ENCODE results near the gene PLEKHG5. TPM values are rescaled to one million over a fixed set of nuclear protein-coding genes. Genes with fewer than 3 reads are reported as not detected.
"Not testable (repeated sequence)": the region's sequence is repeated elsewhere in the genome, so short reads cannot be mapped to it uniquely, and the experiment has no call there.

PLEKHG5 gene
- total RNA-seq, 1 donor: 5.1 TPM

DNA sequence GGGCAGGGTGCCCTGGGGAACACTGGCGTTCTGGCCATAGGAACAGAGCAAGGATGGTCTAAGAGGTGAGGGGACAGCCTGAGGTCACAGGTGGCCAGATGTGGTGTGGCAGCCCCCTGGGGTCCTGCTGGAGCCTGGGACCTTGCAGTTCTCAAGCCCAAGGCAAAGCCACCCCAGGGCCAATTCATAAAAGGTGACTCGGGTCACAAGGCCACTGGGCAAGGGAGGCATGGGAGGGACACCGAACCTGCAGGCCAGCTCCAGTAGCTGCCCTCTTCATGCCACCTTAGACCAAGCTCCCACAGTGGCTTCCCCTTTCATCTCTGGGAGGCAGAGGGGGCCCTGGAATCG is 44.8 kb downstream of the PLEKHG5 start:
- DNase-seq (ENCODE audit: low read depth): no peak
- H3K4me3 ChIP-seq (ENCODE audit: low read depth, low read length): no peak overlapping the region
- TF ChIP-seq, protein P1, sequence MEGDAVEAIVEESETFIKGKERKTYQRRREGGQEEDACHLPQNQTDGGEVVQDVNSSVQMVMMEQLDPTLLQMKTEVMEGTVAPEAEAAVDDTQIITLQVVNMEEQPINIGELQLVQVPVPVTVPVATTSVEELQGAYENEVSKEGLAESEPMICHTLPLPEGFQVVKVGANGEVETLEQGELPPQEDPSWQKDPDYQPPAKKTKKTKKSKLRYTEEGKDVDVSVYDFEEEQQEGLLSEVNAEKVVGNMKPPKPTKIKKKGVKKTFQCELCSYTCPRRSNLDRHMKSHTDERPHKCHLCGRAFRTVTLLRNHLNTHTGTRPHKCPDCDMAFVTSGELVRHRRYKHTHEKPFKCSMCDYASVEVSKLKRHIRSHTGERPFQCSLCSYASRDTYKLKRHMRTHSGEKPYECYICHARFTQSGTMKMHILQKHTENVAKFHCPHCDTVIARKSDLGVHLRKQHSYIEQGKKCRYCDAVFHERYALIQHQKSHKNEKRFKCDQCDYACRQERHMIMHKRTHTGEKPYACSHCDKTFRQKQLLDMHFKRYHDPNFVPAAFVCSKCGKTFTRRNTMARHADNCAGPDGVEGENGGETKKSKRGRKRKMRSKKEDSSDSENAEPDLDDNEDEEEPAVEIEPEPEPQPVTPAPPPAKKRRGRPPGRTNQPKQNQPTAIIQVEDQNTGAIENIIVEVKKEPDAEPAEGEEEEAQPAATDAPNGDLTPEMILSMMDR (IDR thresholded peaks at IDR 0.05; ENCODE audit: insufficient read depth, low read length): no peak

DNA sequence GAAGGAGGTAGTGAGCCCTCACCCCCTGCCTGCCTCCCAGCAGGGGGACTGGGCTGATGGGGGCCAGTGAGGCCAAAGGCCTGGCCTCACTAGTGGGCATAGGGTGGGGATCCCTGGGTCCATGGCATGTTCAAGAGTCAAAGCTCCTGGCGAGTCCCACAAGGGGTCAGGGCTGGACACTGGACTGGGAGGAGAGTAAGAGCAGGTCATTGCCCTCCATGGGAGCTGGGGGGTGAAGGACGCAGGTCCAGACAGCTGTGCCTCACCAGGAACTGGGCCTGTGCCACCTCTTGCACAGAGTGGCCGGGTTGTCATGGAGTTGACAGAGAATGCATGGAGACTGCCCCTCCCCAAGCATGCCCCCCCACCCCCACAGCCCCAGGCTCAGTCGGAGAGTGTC is 45.5 kb downstream of the PLEKHG5 start:
- H3K4me3 ChIP-seq (ENCODE audit: low read depth, low read length); DNase-seq (ENCODE audit: low read depth): not testable (repeated sequence)

DNA sequence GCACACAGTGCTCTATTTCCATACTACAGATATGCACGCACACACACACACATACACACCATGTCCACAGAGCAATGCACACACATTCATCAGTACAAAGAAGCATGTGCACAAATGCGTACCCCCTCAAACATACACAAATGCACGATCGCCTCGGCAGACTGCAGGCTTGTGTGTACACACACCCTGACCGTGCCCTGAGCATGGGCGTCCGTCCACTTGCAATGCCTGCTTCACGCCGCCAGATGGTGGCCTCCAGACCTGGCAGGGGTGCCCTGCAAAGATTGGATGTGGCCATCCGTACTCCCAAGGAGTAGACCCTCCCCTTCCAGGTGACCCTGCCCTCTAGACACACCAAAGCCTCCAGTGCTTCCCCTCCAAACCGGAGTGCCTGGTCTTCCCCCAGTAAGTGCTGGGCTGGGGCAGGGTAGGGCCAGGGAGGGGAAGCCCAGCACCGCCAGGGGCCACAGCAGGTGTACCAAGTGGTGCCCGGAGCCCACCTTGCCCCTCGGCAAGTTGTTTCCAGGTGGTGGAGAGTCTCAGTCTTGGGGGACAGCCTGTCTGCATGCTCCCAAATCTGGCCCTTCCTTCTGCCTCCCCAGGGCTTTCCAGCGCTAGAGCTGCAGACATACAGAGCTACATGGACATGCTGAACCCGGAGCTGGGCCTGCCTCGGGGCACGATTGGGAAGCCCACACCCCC is 46.3 kb downstream of the PLEKHG5 start:
- peak; percentile 35 for DNase-seq (ENCODE audit: low read depth)
- H3K4me3 ChIP-seq (ENCODE audit: low read depth, low read length): no peak overlapping the region
- TF ChIP-seq, protein P1 (IDR thresholded peaks at IDR 0.05; ENCODE audit: insufficient read depth, low read length): peak; percentile 65

GRCh38 chr1:6444377-6444776 is 47.1 kb downstream of the PLEKHG5 start:
- H3K4me3 ChIP-seq (ENCODE audit: low read depth, low read length): no peak overlapping the region
- DNase-seq (ENCODE audit: low read depth): no peak
- TF ChIP-seq, protein P1 (IDR thresholded peaks at IDR 0.05; ENCODE audit: insufficient read depth, low read length): no peak

- no peak overlapping the region for H3K4me3 ChIP-seq (ENCODE audit: low read depth, low read length)
- no peak for DNase-seq (ENCODE audit: low read depth)
- TF ChIP-seq, protein P1 (IDR thresholded peaks at IDR 0.05; ENCODE audit: insufficient read depth, low read length): no peak
Measured at GRCh38 chr1:6443339-6444115, 47.9 kb downstream of the PLEKHG5 start.

GRCh38 chr1:6441586-6441985 is 49.9 kb downstream of the PLEKHG5 start:
- H3K4me3 ChIP-seq (ENCODE audit: low read depth, low read length): no peak overlapping the region
- TF ChIP-seq, protein P1 (IDR thresholded peaks at IDR 0.05; ENCODE audit: insufficient read depth, low read length): no peak
- no peak for DNase-seq (ENCODE audit: low read depth)
